Esophagus muscularis mucosa (tissue), 4 donors: ENCODE data around the gene NDUFV1. TPM values are rescaled to one million over a fixed set of nuclear protein-coding genes. Genes with fewer than 3 reads are reported as not detected.
A peak's percentile ranks its signal among the peaks of the same experiment; 100 is the strongest.

Source experiments
- DNase-seq: peaks from one replicate; pipeline ENCODE4 v3.0.0-alpha.2; 2017; ENCODE audit errors: extremely low spot score
- H3K27ac ChIP-seq, 4 donors: fragments of 200-600 bp; sonication (generic); replicated peaks in 1 of 4; 1 replicate in 3 of 4; 2 replicates in 1 of 4; pipeline ENCODE4 v1.5.1; 2016 to 2019; ENCODE audit warnings: mild to moderate bottlenecking in 1 of 4
- H3K27me3 ChIP-seq, 4 donors: fragments of 200-600 bp; sonication (generic); one replicate each; pipeline versions ENCODE4 v1.5.1 to v1.6.0; 2016 to 2019
- H3K36me3 ChIP-seq, 4 donors: fragments of 200-600 bp; sonication (generic); one replicate each; pipeline ENCODE4 v1.5.1; 2016 to 2019
- H3K4me1 ChIP-seq, 4 donors: fragments of 200-600 bp; sonication (generic); one replicate each; pipeline ENCODE4 v1.5.1; 2016 to 2019
- H3K4me3 ChIP-seq, 4 donors: fragments of 200-600 bp; sonication (generic); 1 replicate in 2 of 4; 2 replicates in 2 of 4; pipeline ENCODE4 v1.5.1; 2016 to 2019; ENCODE audit warnings: mild to moderate bottlenecking in 4 of 4, moderate library complexity in 1 of 4
- H3K9me3 ChIP-seq, 4 donors: fragments of 200-600 bp; sonication (generic); 1 replicate in 3 of 4; 2 replicates in 1 of 4; pipeline ENCODE4 v1.5.1; 2016 to 2019
- EP300 ChIP-seq: sonication (generic); formaldehyde crosslinking; IDR thresholded peaks from one replicate; pipeline ENCODE4 v1.6.1; 2017; ENCODE audit warnings: antibody characterized with exemption
- POLR2A ChIP-seq: fragments of 450-650 bp; IDR thresholded peaks from one replicate; pipeline ENCODE4 v1.6.1; 2017; ENCODE audit warnings: antibody characterized with exemption, moderate library complexity, mild to moderate bottlenecking, low read depth
- POLR2AphosphoS5 ChIP-seq, 2 donors: sonication (generic); formaldehyde crosslinking; IDR thresholded peaks; one replicate each; pipeline ENCODE4 v1.6.1; 2017; ENCODE audit warnings: antibody characterized with exemption in 2 of 2
- WGBS: methylation state at CpG from one replicate; pipeline ENCODE4 v1.1.5; 2018; 5-methylcytosine and 5-hydroxymethylcytosine counted together
- intact Hi-C: fragments of 100-400 bp; cut with DNase I; formaldehyde crosslinking; loops from one replicate; pipeline ENCODE4 v1.15.1; 2023
- total RNA-seq, 4 donors: library from RNA; depleted of rRNA; stranded (reverse); fragments of >200 nt; gene quantifications; one replicate each; pipeline versions ENCODE4 v1.1.0 to v1.2.1, GENCODE V29; 2016
- TF ChIP-seq, protein P1 (sequence below), 3 experiments: fragments of 200-600 bp in 2 of 3; fragments of 450-650 bp in 1 of 3; sonication (generic) in 2 of 3; IDR thresholded peaks; one replicate each; pipeline ENCODE4 v1.5.1; 2017 to 2019; ENCODE audit warnings: antibody characterized with exemption in 3 of 3, mild to moderate bottlenecking in 2 of 3, moderate library complexity in 1 of 3

The NDUFV1 gene
- total RNA-seq, 4 donors from 2014 or later, result 196 to 252 (median 212) TPM

DNA sequence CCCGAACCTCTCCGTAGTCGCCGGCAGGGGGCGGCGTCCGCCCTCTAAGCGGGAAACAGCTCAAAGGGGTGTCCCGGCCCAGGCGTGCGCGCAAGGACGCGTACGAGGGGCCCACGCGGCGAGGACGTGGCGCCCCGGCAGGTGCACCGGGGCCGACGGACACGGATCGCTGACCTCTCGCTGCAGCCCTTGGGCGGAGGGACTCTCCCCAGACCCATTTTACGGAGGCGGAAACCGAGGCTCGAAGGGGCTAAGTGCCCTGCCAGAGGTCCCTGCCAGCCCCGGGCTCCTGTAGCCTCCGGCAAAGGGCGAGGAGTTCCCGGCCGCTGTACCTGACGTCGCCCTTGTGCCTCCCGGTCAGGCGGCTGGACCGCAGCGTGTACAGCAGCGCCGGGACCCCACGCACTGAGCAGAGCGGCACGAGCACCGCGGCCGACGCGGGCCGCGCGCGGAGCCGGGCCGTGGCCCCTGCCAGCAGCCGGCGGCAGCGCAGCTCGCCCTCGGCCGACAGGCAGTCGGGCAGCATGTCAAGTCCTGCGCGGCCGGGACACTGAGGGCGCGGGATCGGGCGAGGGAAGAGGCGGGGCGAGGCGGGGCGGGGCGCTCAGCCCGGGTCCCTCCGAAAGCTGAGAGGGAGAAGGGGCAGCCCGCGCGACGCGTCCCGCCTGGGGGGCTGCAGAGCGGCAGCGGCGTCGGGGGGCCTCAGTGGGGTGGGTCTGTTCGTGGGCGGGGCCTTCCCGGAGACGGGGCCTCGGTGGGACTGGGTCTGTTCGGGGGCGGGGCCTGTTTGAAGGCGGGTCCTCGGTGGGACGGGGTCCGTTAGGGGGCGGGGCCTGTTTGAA is 22.9 kb downstream of the NDUFV1 start, which contains the start of gene NUDT8:
Gene NUDT8, minus strand, starts transcription at position 552 of the 842 bp plus-strand sequence. Its CDS starts 26 bp downstream, at position 526.
- Histone ChIP-seq H3K27me3 (peaks cover 0 to 2% (median 0%) of the 10 kb centered on the region in 4 donors), H3K27ac (peak within 1 kb of the TSS; percentile 95 to 97 (median 96)), H3K36me3 (no peaks in the 10 kb centered on the region), H3K4me1 (peaks cover 11 to 29% (median 22%) of the 10 kb centered on the region in 4 donors), H3K4me3 (peak within 1 kb of the TSS; percentile 74 to 94 (median 76)), H3K9me3 (no peaks in the 10 kb centered on the region)
- TF ChIP-seq EP300, result no peak
- TF ChIP-seq POLR2AphosphoS5 (IDR thresholded peaks at IDR 0.05), result peak; percentile 9 to 65
- no peak for TF ChIP-seq POLR2A
- TF ChIP-seq, protein P1, sequence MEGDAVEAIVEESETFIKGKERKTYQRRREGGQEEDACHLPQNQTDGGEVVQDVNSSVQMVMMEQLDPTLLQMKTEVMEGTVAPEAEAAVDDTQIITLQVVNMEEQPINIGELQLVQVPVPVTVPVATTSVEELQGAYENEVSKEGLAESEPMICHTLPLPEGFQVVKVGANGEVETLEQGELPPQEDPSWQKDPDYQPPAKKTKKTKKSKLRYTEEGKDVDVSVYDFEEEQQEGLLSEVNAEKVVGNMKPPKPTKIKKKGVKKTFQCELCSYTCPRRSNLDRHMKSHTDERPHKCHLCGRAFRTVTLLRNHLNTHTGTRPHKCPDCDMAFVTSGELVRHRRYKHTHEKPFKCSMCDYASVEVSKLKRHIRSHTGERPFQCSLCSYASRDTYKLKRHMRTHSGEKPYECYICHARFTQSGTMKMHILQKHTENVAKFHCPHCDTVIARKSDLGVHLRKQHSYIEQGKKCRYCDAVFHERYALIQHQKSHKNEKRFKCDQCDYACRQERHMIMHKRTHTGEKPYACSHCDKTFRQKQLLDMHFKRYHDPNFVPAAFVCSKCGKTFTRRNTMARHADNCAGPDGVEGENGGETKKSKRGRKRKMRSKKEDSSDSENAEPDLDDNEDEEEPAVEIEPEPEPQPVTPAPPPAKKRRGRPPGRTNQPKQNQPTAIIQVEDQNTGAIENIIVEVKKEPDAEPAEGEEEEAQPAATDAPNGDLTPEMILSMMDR (IDR thresholded peaks at IDR 0.05), result peak; percentile 79 to 93 (median 88)
- DNase-seq, result no peak
- WGBS, result 0% methylated on average over 11 of the region's 102 CpGs
- intact Hi-C loops, result loop anchor here (2.0 to 5.0 kb wide), 2 partner anchors 29 to 178 kb away; no protein-coding TSS in a partner anchor

DNA sequence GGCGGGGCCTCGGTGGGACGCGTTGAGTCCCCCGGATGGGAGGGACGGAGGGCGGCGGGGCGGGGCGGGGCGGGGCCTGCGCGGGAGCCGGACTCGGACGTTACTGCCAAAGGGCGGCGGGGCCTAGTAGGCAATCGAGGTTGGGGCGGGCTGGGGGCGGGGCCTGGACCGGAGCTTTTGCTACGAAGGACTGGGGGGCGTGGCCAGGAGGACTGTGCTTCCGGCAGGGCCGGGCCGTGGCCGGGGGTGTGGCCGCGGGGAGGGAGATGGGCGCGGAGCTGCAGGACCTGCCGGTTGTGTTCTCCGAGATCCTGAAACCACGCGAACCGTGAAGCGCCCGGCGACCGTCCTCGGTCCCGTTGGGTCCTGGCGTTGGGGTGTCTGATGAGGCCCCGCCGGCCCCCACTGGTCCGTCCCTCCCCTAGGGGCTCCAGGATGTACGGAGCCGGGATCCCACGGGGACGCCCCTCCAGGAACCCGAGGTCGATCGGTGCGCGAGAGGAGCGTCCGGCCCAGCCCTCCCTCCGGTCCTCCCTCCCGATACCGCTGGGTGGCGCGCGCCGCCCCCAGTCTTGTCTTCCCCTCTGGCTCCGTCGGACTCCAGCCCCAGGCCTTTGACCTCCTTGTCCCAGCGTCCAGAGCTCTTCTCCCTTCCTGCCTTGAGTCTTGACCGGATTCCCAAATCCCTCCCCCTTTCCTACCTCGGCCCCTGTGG is 23.6 kb downstream of the NDUFV1 start:
- Histone ChIP-seq H3K4me1 (peaks cover 11 to 29% (median 22%) of the 10 kb centered on the region in 4 donors), H3K36me3 (no peaks in the 10 kb centered on the region), H3K27ac (peak overlapping the region; percentile 95 to 97 (median 96)), H3K27me3 (peaks cover 0 to 8% (median 0%) of the 10 kb centered on the region in 4 donors), H3K9me3 (no peaks in the 10 kb centered on the region), H3K4me3 (peak overlapping the region; percentile 74 to 94 (median 76))
- DNase-seq, result peak; percentile 100
- TF ChIP-seq POLR2AphosphoS5 (IDR thresholded peaks at IDR 0.05) (peak; percentile 80 to 86), EP300 (no peak), POLR2A (no peak)
- TF ChIP-seq, protein P1 (IDR thresholded peaks at IDR 0.05), result peak; percentile 60 to 76 (median 74)
- intact Hi-C loops, result loop anchor here (5.0 kb wide), 1 partner anchor 177 kb away; no protein-coding TSS in a partner anchor
- 2% methylated on average over 40 of the region's 70 CpGs for WGBS

DNA sequence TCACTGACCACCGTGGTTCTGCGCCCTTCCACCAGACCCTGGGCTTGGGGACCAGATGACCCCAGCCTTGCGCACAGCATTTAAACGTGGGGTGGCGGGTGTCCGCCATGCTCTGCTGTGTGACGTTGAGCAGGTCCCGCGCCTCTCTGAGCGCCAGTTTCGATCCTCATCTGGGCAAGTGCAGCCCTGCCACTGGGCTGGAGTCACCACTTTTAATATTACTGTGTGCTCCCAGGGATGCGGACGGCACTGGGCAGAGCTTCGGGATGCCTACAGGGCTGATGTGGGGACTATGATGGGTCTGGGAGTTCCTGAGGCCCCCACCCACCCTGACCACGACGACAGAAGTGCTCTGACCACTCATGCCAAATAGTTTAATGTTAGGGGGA is 24.2 kb downstream of the NDUFV1 start:
- peaks cover 0 to 8% (median 0%) of the 10 kb centered on the region in 4 donors for H3K27me3 ChIP-seq
- peak overlapping the region; percentile 95 to 97 (median 96) for H3K27ac ChIP-seq
- H3K4me3 ChIP-seq, result peak overlapping the region; percentile 74 to 94 (median 76)
- no peaks in the 10 kb centered on the region for H3K36me3 ChIP-seq
- TF ChIP-seq EP300 (no peak), POLR2A (no peak), POLR2AphosphoS5 (IDR thresholded peaks at IDR 0.05) (no peak)
- TF ChIP-seq, protein P1 (IDR thresholded peaks at IDR 0.05), result no peak
- no peaks in the 10 kb centered on the region for H3K9me3 ChIP-seq
- DNase-seq, result no peak
- 52% methylated on average over 15 of the region's 16 CpGs for WGBS
- intact Hi-C loops, result loop anchor here (5.0 kb wide), 1 partner anchor 176 kb away; no protein-coding TSS in a partner anchor
- peaks cover 11 to 29% (median 22%) of the 10 kb centered on the region in 4 donors for H3K4me1 ChIP-seq

DNA sequence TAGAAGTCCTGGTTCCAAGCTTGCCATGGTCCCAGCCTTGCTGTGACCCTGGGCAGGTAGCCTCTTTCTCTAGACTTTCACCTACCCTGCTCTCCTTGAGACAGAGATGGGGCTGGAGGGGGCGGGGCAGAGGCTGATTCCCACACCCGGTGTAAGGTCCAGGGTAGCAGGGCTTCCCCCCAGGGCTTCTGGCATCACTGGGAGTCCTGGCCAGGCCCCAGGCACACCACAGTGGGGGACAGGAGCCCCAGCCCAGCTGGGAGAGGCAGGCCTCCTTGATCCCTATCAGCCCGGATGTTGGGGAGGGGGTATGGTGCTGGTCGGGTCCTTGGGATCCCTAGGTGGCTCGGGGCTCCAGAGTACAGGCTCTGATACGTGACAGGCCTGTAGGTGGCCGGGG is 24.7 kb downstream of the NDUFV1 start:
- Histone ChIP-seq H3K36me3 (no peaks in the 10 kb centered on the region), H3K4me3 (no peak overlapping the region), H3K27ac (peak overlapping the region; percentile 95 to 97 (median 96)), H3K9me3 (no peaks in the 10 kb centered on the region), H3K27me3 (peaks cover 0 to 8% (median 0%) of the 10 kb centered on the region in 4 donors), H3K4me1 (peaks cover 11 to 29% (median 22%) of the 10 kb centered on the region in 4 donors)
- no peak for DNase-seq
- TF ChIP-seq POLR2A, result no peak
- no peak for TF ChIP-seq POLR2AphosphoS5 (IDR thresholded peaks at IDR 0.05)
- TF ChIP-seq, protein P1 (IDR thresholded peaks at IDR 0.05), result no peak
- no peak for TF ChIP-seq EP300
- intact Hi-C loops, result loop anchor here (5.0 kb wide), 1 partner anchor 176 kb away; no protein-coding TSS in a partner anchor
- 67% methylated on average over 1 of the region's 7 CpGs for WGBS
